RWPE2 (cell line): ENCODE results near the gene FXYD6.
A peak's percentile ranks its signal among the peaks of the same experiment; 100 is the strongest.
"Not testable (repeated sequence)": the region's sequence is repeated elsewhere in the genome, so short reads cannot be mapped to it uniquely, and the experiment has no call there.

Source experiments
- ATAC-seq: fragments of 200-7000 bp; cut with Tn5 transposase; 3 replicates; pipeline ENCODE4 v1.9.1; 2021; ENCODE audit warnings: low read depth
- DNase-seq: peaks from one replicate; pipeline ENCODE4 v3.0.0-alpha.2; 2020; ENCODE audit warnings: low spot score
- H3K27ac ChIP-seq: fragments of 450-650 bp; 2 replicates; pipeline ENCODE4 v1.5.1; 2017; ENCODE audit warnings: mild to moderate bottlenecking; ENCODE audit not compliant: poor library complexity, severe bottlenecking
- H3K27me3 ChIP-seq: fragments of 250-450 bp; sonication (Bioruptor Pico); 2 replicates; pipeline ENCODE4 v1.5.1; 2021; ENCODE audit warnings: mild to moderate bottlenecking, moderate library complexity; ENCODE audit not compliant: insufficient read depth, poor library complexity, severe bottlenecking
- H3K36me3 ChIP-seq: fragments of 250-450 bp; sonication (Bioruptor Pico); 2 replicates; pipeline ENCODE4 v1.5.1; 2020; ENCODE audit warnings: low read depth, mild to moderate bottlenecking, moderate library complexity
- H3K4me1 ChIP-seq: fragments of 250-450 bp; sonication (Bioruptor Pico); 2 replicates; pipeline ENCODE4 v1.5.1; 2021; ENCODE audit warnings: mild to moderate bottlenecking, moderate library complexity; ENCODE audit not compliant: insufficient read depth, poor library complexity, severe bottlenecking
- H3K4me3 ChIP-seq: fragments of 250-450 bp; sonication (Bioruptor Pico); 2 replicates; pipeline ENCODE4 v1.5.1; 2021; ENCODE audit warnings: mild to moderate bottlenecking, moderate library complexity; ENCODE audit not compliant: severe bottlenecking
- H3K9me3 ChIP-seq: fragments of 250-450 bp; sonication (Bioruptor Pico); 2 replicates; pipeline ENCODE4 v1.5.1; 2021; ENCODE audit warnings: mild to moderate bottlenecking, moderate library complexity; ENCODE audit not compliant: severe bottlenecking
- TF ChIP-seq, protein P1 (sequence below): fragments of 450-650 bp; IDR thresholded peaks from one replicate; pipeline ENCODE4 v1.5.1; 2017; ENCODE audit warnings: mild to moderate bottlenecking, moderate library complexity; ENCODE audit not compliant: poor library complexity, severe bottlenecking

FXYD6 gene, protein sequence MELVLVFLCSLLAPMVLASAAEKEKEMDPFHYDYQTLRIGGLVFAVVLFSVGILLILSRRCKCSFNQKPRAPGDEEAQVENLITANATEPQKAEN

GRCh38 chr11:117876341-117877119, at the start of gene FXYD6:
Gene FXYD6 (minus strand): TSS chr11:117876658. CDS start chr11:117842776, 33,882 bp downstream.
- Histone ChIP-seq H3K4me1 (no peaks in the 10 kb centered on the region), H3K9me3 (no peaks in the 10 kb centered on the region), H3K27me3 (peaks cover 53% of the 10 kb centered on the region), H3K27ac (no peak within 1 kb of the TSS), H3K4me3 (peak within 1 kb of the TSS; percentile 33), H3K36me3 (no peaks in the 10 kb centered on the region)
- ATAC-seq, result peak; percentile 56
- TF ChIP-seq, protein P1, sequence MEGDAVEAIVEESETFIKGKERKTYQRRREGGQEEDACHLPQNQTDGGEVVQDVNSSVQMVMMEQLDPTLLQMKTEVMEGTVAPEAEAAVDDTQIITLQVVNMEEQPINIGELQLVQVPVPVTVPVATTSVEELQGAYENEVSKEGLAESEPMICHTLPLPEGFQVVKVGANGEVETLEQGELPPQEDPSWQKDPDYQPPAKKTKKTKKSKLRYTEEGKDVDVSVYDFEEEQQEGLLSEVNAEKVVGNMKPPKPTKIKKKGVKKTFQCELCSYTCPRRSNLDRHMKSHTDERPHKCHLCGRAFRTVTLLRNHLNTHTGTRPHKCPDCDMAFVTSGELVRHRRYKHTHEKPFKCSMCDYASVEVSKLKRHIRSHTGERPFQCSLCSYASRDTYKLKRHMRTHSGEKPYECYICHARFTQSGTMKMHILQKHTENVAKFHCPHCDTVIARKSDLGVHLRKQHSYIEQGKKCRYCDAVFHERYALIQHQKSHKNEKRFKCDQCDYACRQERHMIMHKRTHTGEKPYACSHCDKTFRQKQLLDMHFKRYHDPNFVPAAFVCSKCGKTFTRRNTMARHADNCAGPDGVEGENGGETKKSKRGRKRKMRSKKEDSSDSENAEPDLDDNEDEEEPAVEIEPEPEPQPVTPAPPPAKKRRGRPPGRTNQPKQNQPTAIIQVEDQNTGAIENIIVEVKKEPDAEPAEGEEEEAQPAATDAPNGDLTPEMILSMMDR, result no peak
- DNase-seq, result no peak

DNA sequence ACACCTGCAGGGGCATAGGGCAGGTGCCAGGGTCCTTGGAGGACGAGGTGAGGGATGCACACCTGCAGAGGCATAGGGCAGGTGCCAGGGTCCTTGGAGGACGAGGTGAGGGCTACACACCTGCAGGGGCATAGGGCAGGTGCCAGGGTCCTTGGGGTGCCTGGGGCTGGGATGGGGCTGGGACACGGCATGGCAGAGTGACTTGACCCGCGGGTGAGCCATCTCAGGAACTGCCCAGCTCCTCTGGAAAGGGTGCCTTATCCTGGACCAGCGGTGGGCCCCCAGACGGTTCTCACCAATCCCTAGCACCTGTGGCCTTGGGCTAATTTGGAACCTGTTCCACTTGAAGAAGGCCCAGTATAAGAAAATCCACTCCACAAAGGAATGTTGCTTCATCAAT, 49.7 kb upstream of the FXYD6 start:
- not testable (repeated sequence) for DNase-seq

GRCh38 chr11:117925198-117925925, 48.9 kb upstream of the FXYD6 start:
- ATAC-seq (no peak), DNase-seq (no peak)
- peaks cover 7% of the 10 kb centered on the region for H3K4me1 ChIP-seq
- H3K9me3 ChIP-seq, result no peaks in the 10 kb centered on the region
- no peaks in the 10 kb centered on the region for H3K36me3 ChIP-seq
- no peaks in the 10 kb centered on the region for H3K27me3 ChIP-seq
- H3K4me3 ChIP-seq, result no peak overlapping the region
- TF ChIP-seq, protein P1, result no peak
- no peak overlapping the region for H3K27ac ChIP-seq

More for the DNA sequence above, 49.7 kb upstream of the FXYD6 start:
- H3K27me3 ChIP-seq, H3K4me1 ChIP-seq, H3K27ac ChIP-seq, H3K36me3 ChIP-seq, H3K9me3 ChIP-seq, H3K4me3 ChIP-seq, ATAC-seq: not testable (repeated sequence)

DNA sequence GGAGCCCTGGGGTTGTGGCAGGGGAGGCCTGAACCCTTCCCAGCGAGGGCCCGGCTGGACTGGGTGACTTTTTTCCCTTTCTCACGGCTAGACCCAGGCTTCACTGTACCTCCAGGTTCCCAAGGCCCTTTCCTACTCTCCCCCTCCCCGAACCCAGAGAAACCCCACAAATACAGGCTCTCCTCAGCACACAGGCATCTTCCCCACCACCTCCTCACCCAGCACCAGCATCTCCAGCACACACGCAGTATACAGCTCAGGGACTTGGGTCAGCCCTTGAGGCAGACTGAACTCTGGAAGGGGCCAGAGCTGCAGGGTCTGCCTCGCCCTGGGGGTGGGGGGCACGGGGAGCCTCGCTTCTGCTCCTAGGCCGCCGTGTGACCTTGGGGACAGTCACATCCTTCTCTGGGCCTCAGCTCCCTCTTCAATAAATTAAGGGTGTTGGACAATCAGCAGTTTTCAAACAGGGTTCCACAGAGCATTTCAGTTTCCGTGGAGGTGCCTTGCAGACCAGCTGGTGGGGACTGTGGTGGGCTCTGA, 48.2 kb upstream of the FXYD6 start:
- peaks cover 7% of the 10 kb centered on the region for H3K4me1 ChIP-seq
- no peak for ATAC-seq
- H3K27ac ChIP-seq, result no peak overlapping the region
- no peak for DNase-seq
- no peaks in the 10 kb centered on the region for H3K27me3 ChIP-seq
- TF ChIP-seq, protein P1, result no peak
- H3K36me3 ChIP-seq, result no peaks in the 10 kb centered on the region
- H3K4me3 ChIP-seq, result no peak overlapping the region
- H3K9me3 ChIP-seq, result no peaks in the 10 kb centered on the region

DNA sequence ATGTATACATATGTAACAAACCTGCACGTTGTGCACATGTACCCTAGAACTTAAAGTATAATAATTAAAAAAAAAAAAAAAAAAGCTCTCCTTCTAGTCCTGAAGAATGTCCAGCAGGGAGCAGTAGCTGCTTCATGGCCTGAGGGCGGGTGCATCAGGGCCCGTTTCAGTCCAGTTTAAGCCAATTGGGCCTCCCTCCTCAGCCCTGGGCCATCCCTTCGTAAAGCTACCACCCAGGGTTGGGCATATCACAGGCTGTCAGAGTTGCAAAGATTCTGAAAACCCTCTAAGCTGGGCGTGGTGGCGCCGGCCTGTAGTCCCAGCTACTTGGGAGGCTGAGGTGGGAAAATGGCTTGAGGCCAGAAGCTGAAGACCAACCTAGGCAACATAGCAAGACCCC, 47.3 kb upstream of the FXYD6 start:
- DNase-seq (no peak), ATAC-seq (no peak)
- H3K36me3 ChIP-seq, result no peaks in the 10 kb centered on the region
- TF ChIP-seq, protein P1, result no peak
- no peaks in the 10 kb centered on the region for H3K4me1 ChIP-seq
- H3K9me3 ChIP-seq, result no peaks in the 10 kb centered on the region
- H3K4me3 ChIP-seq, result no peak overlapping the region
- no peaks in the 10 kb centered on the region for H3K27me3 ChIP-seq
- no peak overlapping the region for H3K27ac ChIP-seq
